BJ (cell line): Measurements from ENCODE around the gene DMAC2. TPM values are rescaled to one million over a fixed set of nuclear protein-coding genes. Genes with fewer than 3 reads are reported as not detected.

ENCODE experiments used
- CTCF ChIA-PET: fragments of 350-600 bp; formaldehyde crosslinking; extraction: SDS; loops from one replicate; lab custom pipeline; 2021; ENCODE audit warnings: antibody characterized with exemption, inconsistent platforms; lab: Yijun Ruan, JAX
- POLR2A ChIA-PET: fragments of 300-600 bp; sonication (Branson Sonifier 250); formaldehyde crosslinking; extraction: SDS; loops from one replicate; lab custom pipeline; 2021; ENCODE audit warnings: antibody characterized with exemption; lab: Charles Lee
- DNase-seq: peaks from one replicate; pipeline ENCODE4 v3.0.0-alpha.2; 2011; ENCODE audit warnings: low read depth
- H3K27me3 ChIP-seq: 2 replicates; pipeline ENCODE4 v1.6.0; 2011; ENCODE audit warnings: low read length; ENCODE audit not compliant: control insufficient read depth, insufficient read depth
- H3K36me3 ChIP-seq: 2 replicates; pipeline ENCODE4 v1.5.1; 2011; ENCODE audit warnings: low read length; ENCODE audit not compliant: control insufficient read depth, insufficient read depth
- H3K4me3 ChIP-seq: 2 replicates; pipeline ENCODE4 v1.5.1; 2011; ENCODE audit warnings: low read depth, mild to moderate bottlenecking, control low read depth, low read length
- polyA plus RNA-seq: library from polyadenylated mRNA; depleted of rRNA; stranded (reverse); fragments of >200 nt; gene quantifications from 2 replicates; pipeline ENCODE4 v1.2.3, GENCODE V29; 2011
- TF ChIP-seq, protein P1 (sequence below): IDR thresholded peaks from 2 replicates; pipeline ENCODE4 v1.5.1; 2011; ENCODE audit warnings: low read depth, mild to moderate bottlenecking, control low read depth, inconsistent platforms, low read length, moderate library complexity; ENCODE audit not compliant: insufficient read depth

The DMAC2 gene
- polyA plus RNA-seq, 1 experiment = 82.4 TPM

DNA sequence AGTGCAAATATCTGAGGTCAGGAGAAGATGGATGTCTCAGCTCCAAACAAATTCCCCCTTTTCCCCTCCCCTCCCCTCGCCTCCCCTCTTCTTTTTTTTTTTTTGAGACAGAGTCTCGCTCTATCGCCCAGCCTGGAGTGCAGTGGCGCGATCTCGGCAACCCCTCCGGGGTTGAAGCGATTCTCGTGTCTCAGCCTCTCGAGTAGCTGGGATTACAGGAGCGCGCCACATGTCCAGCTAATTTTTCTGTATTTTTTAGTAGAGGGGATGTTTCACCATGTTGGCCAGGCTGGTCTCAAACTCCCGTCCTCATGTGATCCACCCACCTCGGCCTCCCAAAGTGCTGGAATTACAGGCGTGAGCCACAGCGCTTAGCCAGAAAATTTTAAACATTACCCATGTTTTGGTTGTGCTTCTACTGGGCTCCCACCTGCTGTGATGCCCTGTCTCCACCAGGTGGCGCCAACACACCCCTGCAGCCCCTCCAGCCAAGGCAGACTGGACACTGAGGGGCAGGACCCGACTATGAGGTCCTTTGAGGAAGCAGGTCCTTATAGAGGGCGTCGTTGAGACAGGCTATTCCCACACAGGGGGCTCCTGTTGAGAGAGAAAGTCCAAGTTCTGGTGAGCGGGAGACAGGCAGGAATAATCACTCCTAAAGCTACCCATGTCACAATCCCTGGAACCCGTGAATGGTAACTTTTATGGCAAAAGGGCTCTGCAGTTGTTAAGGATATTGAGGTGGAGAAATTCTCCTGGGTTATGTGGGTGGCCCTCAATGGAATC, 9.6 kb upstream of the DMAC2 start:
- Histone ChIP-seq H3K27me3 (peaks cover 6% of the 10 kb centered on the region; the same call in 1 of the 2 replicates), H3K4me3 (peak overlapping the region; percentile 9), H3K36me3 (no peaks in the 10 kb centered on the region)
- no peak for DNase-seq
- CTCF ChIA-PET = interaction anchor here (0.6 to 14.7 kb wide), 28 partner anchors 9 to 185 kb away, joined by 3 to 205 read pairs (median 5); partner anchors contain the start of genes CEACAM21 and DMAC2
- TF ChIP-seq, protein P1, sequence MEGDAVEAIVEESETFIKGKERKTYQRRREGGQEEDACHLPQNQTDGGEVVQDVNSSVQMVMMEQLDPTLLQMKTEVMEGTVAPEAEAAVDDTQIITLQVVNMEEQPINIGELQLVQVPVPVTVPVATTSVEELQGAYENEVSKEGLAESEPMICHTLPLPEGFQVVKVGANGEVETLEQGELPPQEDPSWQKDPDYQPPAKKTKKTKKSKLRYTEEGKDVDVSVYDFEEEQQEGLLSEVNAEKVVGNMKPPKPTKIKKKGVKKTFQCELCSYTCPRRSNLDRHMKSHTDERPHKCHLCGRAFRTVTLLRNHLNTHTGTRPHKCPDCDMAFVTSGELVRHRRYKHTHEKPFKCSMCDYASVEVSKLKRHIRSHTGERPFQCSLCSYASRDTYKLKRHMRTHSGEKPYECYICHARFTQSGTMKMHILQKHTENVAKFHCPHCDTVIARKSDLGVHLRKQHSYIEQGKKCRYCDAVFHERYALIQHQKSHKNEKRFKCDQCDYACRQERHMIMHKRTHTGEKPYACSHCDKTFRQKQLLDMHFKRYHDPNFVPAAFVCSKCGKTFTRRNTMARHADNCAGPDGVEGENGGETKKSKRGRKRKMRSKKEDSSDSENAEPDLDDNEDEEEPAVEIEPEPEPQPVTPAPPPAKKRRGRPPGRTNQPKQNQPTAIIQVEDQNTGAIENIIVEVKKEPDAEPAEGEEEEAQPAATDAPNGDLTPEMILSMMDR = peak; percentile 98
- POLR2A ChIA-PET = no interaction called here

DNA sequence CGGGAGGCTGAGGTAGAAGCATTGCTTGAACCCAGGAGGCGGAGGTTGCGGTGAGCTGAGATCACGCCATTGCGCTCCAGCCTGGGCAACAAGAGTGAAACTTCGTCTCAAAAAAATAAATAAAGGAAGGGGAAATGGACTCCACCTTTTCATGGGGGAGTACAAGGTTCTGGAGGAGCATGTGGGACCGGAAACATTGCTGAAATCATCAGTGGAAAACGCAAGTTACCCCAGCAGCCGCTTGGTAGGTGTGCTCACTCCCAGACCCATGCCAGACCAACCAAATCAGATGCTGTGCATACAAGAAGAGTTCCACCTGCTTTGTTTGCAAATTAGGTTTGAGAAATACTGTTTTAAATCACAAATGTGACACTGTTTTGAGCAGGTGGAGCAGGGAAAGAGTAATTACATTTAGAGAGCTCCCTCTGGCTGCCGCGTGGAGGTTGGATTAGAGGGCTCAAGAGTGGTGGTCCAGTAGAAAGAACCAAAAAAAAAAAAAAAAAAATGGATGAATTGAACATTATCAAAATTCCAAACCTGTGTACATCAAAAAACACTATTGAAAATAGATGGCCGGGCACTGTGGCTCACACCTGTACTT, 8.1 kb upstream of the DMAC2 start:
- POLR2A ChIA-PET = no interaction called here
- H3K36me3 ChIP-seq = no peaks in the 10 kb centered on the region
- peaks cover 3% of the 10 kb centered on the region; the same call in 1 of the 2 replicates for H3K27me3 ChIP-seq
- TF ChIP-seq, protein P1 = no peak
- H3K4me3 ChIP-seq = no peak overlapping the region
- no peak for DNase-seq
- CTCF ChIA-PET = interaction anchor here (1.5 to 14.7 kb wide), 3 partner anchors 9 to 121 kb away, joined by 6 to 205 read pairs (median 32); partner anchors contain the start of gene DMAC2

DNA sequence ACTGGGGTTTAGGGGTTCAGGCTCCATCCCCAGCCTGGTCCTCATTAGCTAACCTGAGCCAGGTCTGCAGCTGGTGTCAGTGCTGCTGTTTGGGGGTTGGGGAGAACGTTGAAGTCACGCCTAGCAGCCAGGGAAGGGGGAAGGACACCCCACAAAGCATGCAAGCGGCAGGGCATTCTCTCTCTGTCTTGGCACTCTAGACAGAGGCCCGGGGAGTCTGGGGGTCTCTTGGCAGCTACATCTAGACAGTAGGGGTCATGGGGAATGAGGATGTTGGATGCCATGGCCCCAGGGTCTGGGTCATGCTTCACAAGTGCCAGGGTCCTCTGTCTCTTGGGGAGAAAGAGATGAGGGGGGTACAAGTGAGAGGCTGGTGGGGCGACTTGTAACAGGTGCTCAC, 5.9 kb upstream of the DMAC2 start:
- ChIA-PET POLR2A (no interaction called here), CTCF (interaction anchor here (14.7 kb wide), 1 partner anchor 123 kb away, joined by 205 read pairs; no protein-coding TSS in a partner anchor)

DNA sequence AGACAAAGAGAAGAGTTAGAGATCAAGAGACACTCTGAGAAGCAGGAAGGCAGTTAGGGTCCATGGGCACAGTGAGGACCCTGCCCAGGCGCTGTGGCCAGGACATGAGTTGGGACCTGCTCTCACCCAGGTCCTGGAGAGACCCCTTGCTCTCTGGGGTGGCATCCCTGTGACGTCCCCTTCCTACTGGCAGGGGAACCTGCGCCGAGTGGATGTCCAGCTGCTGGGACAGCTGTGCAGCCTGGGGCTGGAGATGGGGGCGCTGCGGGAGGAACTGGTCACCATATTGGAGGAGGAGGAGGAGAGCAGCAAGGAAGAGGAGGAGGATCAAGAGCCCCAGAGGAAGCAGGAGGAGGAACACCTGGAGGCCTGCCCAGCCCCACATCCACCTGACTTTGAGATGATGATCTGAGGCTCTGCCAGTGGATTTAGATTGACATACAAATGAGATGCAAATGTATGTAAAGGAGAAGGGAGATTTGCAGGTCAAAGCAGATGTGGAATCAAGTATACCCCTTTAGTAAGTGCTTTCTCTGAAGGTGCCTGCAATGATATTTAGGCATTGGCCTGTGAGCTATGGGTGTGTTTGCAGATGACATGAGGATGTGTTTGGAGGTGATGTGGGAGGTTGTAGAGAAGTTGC, 4.2 kb upstream of the DMAC2 start:
- peaks cover 3% of the 10 kb centered on the region; the same call in 1 of the 2 replicates for H3K27me3 ChIP-seq
- no peak for DNase-seq

More for the DNA sequence above, 5.9 kb upstream of the DMAC2 start:
- TF ChIP-seq, protein P1 = no peak
- peaks cover 3% of the 10 kb centered on the region; the same call in 1 of the 2 replicates for H3K27me3 ChIP-seq
- no peak for DNase-seq
- H3K36me3 ChIP-seq = no peaks in the 10 kb centered on the region
- H3K4me3 ChIP-seq = no peak overlapping the region

More for the DNA sequence above, 4.2 kb upstream of the DMAC2 start:
- no peaks in the 10 kb centered on the region for H3K36me3 ChIP-seq
- H3K4me3 ChIP-seq = no peak overlapping the region
- POLR2A ChIA-PET = no interaction called here
- TF ChIP-seq, protein P1 = no peak
- CTCF ChIA-PET = interaction anchor here (14.7 kb wide), 1 partner anchor 125 kb away, joined by 205 read pairs; no protein-coding TSS in a partner anchor
